PC-9 (cell line): ENCODE results near the gene PHAF1. TPM values are rescaled to one million over a fixed set of nuclear protein-coding genes. Genes with fewer than 3 reads are reported as not detected.

ENCODE experiments used
- BruUV-seq: library from RNA; stranded (reverse); fragments of 400-500 nt; replicated peaks from 2 replicates; lab custom pipeline; 2021; lab: Mats Ljungman, UMichigan
- CTCF ChIA-PET: fragments of 300-600 bp; sonication (Branson Sonifier 250); formaldehyde crosslinking; loops from one replicate; lab custom pipeline; 2022; ENCODE audit warnings: antibody characterized with exemption; lab: Charles Lee
- POLR2A ChIA-PET: fragments of 300-600 bp; sonication (Branson Sonifier 250); formaldehyde crosslinking; loops from one replicate; lab custom pipeline; 2022; ENCODE audit warnings: antibody characterized with exemption; ENCODE audit not compliant: unreplicated experiment; lab: Charles Lee
- DNase-seq, 2 experiments: peaks; one replicate each; pipeline versions ENCODE4 v3.0.0 to v3.0.0-alpha.2; 2015 to 2022; ENCODE audit warnings: mixed read lengths in 1 of 2
- H2AFZ ChIP-seq: fragments of 200-600 bp; sonication (generic); 2 replicates; pipeline ENCODE4 v1.8.1; 2017; ENCODE audit warnings: antibody characterized with exemption
- H3F3A ChIP-seq: fragments of 200-600 bp; sonication (generic); 2 replicates; pipeline ENCODE4 v1.8.1; 2017; ENCODE audit warnings: antibody characterized with exemption, mild to moderate bottlenecking, low read depth; ENCODE audit not compliant: insufficient read depth
- H3K27ac ChIP-seq: fragments of 200-600 bp; sonication (generic); 2 replicates; pipeline ENCODE4 v1.6.1; 2016; ENCODE audit warnings: mixed run types
- H3K27me3 ChIP-seq: fragments of 200-600 bp; sonication (generic); 2 replicates; pipeline ENCODE4 v1.6.1; 2016; ENCODE audit warnings: low read depth, mixed run types; ENCODE audit not compliant: insufficient read depth
- H3K36me3 ChIP-seq: fragments of 200-600 bp; sonication (generic); 2 replicates; pipeline ENCODE4 v1.6.1; 2016; ENCODE audit warnings: low read depth, mixed run types
- H3K4me1 ChIP-seq: fragments of 200-600 bp; sonication (generic); replicated peaks from 2 replicates; pipeline ENCODE4 v1.6.1; 2016; ENCODE audit warnings: mixed run types; ENCODE audit not compliant: insufficient read depth
- H3K4me2 ChIP-seq: fragments of 200-600 bp; sonication (generic); 2 replicates; pipeline ENCODE4 v1.6.1; 2017; ENCODE audit warnings: mixed run types
- H3K4me3 ChIP-seq: fragments of 200-600 bp; sonication (generic); 2 replicates; pipeline ENCODE4 v1.6.1; 2016; ENCODE audit warnings: mixed run types
- H3K79me2 ChIP-seq: fragments of 200-600 bp; sonication (generic); 2 replicates; pipeline ENCODE4 v1.6.1; 2017; ENCODE audit warnings: low read depth, mixed run types
- H3K9me2 ChIP-seq: fragments of 200-600 bp; sonication (generic); 2 replicates; pipeline ENCODE4 v1.8.1; 2017; ENCODE audit warnings: mild to moderate bottlenecking; ENCODE audit not compliant: insufficient read depth
- H3K9me3 ChIP-seq: fragments of 200-600 bp; sonication (generic); 2 replicates; pipeline ENCODE4 v1.8.1; 2016; ENCODE audit warnings: low read depth; ENCODE audit not compliant: insufficient read depth
- H4K20me1 ChIP-seq: fragments of 200-600 bp; sonication (generic); 2 replicates; pipeline ENCODE4 v1.8.1; 2017; ENCODE audit not compliant: insufficient read depth
- EZH2 ChIP-seq: fragments of 200-600 bp; sonication (generic); IDR thresholded peaks from 2 replicates; pipeline ENCODE4 v1.8.0; 2017; ENCODE audit warnings: antibody characterized with exemption, low read depth
- intact Hi-C: fragments of 100-400 bp; cut with micrococcal nuclease; formaldehyde crosslinking; loops from one replicate; pipeline ENCODE4 v1.10.0; 2022; ENCODE audit not compliant: unreplicated experiment
- total RNA-seq: library from RNA; stranded (reverse); gene quantifications from 2 replicates; pipeline ENCODE4 v1.2.3, GENCODE V29; 2021
- TF ChIP-seq, protein P1 (sequence below): fragments of 200-600 bp; sonication (generic); conservative IDR thresholded peaks from 2 replicates; pipeline ENCODE4 v1.6.1; 2017; ENCODE audit warnings: mixed run types, antibody characterized with exemption, mild to moderate bottlenecking, moderate library complexity

PHAF1 gene
- total RNA-seq, 1 experiment from 2014 or later: 19.5 TPM

DNA sequence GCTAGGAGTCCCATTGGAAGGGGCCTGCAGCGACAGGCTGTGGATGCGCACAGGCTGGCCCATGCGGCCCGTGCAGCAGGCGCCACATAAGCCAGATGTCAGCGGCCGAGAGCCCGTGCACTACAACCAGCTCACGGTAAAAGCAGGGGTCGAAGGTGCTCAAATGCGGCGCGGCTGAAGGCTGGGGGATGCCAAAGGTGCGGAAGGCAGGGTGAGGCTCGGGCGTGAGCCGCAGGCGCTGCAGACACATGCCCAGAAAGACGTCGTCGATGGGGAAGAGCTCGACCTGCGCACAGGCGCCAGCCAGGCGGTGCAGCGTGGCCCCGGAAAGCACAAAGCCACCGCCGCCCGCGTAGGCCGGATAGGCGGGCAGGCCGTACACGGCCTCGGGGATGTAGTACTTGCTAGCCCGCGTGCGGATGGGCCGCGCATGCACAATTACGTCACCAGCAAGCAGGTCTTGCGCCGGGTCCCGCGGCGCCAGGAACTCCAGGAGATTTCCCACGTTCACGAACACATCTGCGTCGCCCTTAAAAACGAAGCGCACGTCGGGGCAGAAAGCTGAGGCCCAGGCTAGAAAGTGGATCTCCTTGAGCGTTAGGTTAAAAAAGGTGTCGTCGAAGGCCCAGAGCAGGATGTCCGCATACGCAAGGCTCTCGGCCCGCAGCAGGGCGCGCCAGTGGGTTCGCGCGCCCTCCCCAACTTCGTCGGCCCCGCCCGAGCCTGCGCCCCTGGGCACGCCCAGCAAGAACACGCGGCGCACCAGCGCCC is 39.7 kb downstream of the PHAF1 start:
- POLR2A ChIA-PET: no interaction called here
- H3K27me3 ChIP-seq: no peaks in the 10 kb centered on the region
- H3K36me3 ChIP-seq: no peaks in the 10 kb centered on the region
- no peaks in the 10 kb centered on the region for H3K79me2 ChIP-seq
- no peaks in the 10 kb centered on the region for H3K9me3 ChIP-seq
- no peak for DNase-seq
- H3K4me1 ChIP-seq: no peaks in the 10 kb centered on the region
- intact Hi-C loops: loop anchor here (2.0 kb wide), 1 partner anchor 49 kb away; the partner anchor contains the start of gene ELMO3
- H3K9me2 ChIP-seq: no peaks in the 10 kb centered on the region
- H2AFZ ChIP-seq: no peak overlapping the region
- no peak overlapping the region for H3K4me2 ChIP-seq
- TF ChIP-seq, protein P1, sequence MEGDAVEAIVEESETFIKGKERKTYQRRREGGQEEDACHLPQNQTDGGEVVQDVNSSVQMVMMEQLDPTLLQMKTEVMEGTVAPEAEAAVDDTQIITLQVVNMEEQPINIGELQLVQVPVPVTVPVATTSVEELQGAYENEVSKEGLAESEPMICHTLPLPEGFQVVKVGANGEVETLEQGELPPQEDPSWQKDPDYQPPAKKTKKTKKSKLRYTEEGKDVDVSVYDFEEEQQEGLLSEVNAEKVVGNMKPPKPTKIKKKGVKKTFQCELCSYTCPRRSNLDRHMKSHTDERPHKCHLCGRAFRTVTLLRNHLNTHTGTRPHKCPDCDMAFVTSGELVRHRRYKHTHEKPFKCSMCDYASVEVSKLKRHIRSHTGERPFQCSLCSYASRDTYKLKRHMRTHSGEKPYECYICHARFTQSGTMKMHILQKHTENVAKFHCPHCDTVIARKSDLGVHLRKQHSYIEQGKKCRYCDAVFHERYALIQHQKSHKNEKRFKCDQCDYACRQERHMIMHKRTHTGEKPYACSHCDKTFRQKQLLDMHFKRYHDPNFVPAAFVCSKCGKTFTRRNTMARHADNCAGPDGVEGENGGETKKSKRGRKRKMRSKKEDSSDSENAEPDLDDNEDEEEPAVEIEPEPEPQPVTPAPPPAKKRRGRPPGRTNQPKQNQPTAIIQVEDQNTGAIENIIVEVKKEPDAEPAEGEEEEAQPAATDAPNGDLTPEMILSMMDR: no peak
- TF ChIP-seq EZH2: no peak
- no peak overlapping the region for H3K27ac ChIP-seq
- TSS peak; percentile 16 for BruUV-seq
- no peak overlapping the region for H3K4me3 ChIP-seq
- peaks cover 24% of the 10 kb centered on the region for H3F3A ChIP-seq
- H4K20me1 ChIP-seq: 0 out of 2 replicates have a peak, but pooled peaks cover 3% of the 10 kb centered on the region
- CTCF ChIA-PET: no interaction called here

DNA sequence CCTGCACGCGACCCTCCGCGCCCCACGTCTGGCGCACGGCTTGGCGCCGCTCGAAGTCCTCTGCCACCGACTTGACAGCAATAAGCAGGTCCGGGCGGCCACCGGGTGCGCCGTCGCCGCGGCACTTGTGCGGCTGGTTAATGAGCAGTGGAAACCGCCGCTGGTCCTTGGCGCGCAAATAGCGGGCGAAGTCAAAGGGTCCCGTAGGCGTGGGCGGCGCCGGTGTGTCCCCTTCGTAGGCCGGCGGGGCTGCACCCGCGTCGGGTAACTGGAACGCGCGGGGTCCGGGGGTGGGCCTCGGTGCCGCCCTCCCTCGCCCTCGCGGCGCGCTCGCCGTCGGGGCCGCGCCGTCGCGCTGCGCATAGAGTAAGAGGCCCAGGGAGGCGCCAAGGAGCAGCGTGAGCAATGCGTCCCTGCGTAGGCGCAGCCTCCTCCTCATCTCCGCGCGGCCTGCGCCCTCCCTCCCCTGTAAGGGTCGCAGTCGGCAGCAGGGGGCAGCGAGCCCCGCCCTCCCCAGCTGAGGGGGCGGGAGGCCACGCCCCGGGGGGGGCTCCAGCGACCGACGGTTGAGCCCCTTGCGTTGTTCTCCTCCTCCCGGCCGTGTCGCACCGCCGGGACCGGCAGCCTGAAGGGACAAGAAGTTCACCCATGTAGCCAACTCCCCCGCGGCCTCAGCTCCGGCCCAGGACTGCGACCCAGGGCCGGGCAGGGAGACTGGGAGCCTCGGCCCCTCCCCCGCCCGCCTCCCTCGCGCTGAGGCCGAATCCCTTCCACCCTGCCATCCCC is 40.5 kb downstream of the PHAF1 start:
- peak overlapping the region; percentile 57; the same call in 1 of the 2 replicates for H3K4me3 ChIP-seq
- BruUV-seq: no TSS peak
- CTCF ChIA-PET: no interaction called here
- peak overlapping the region; percentile 72 for H2AFZ ChIP-seq
- peaks cover 24% of the 10 kb centered on the region for H3F3A ChIP-seq
- peak overlapping the region; percentile 80 for H3K4me2 ChIP-seq
- 0 out of 2 replicates have a peak, but pooled peaks cover 3% of the 10 kb centered on the region for H4K20me1 ChIP-seq
- no peak overlapping the region for H3K27ac ChIP-seq
- no peaks in the 10 kb centered on the region for H3K9me2 ChIP-seq
- intact Hi-C loops: loop anchor here (2.0 kb wide), 1 partner anchor 49 kb away; the partner anchor contains the start of gene ELMO3
- H3K4me1 ChIP-seq: no peaks in the 10 kb centered on the region
- H3K36me3 ChIP-seq: no peaks in the 10 kb centered on the region
- DNase-seq: no peak
- no peaks in the 10 kb centered on the region for H3K79me2 ChIP-seq
- H3K9me3 ChIP-seq: no peaks in the 10 kb centered on the region
- TF ChIP-seq, protein P1: no peak
- TF ChIP-seq EZH2: no peak
- no peaks in the 10 kb centered on the region for H3K27me3 ChIP-seq
- POLR2A ChIA-PET: no interaction called here

DNA sequence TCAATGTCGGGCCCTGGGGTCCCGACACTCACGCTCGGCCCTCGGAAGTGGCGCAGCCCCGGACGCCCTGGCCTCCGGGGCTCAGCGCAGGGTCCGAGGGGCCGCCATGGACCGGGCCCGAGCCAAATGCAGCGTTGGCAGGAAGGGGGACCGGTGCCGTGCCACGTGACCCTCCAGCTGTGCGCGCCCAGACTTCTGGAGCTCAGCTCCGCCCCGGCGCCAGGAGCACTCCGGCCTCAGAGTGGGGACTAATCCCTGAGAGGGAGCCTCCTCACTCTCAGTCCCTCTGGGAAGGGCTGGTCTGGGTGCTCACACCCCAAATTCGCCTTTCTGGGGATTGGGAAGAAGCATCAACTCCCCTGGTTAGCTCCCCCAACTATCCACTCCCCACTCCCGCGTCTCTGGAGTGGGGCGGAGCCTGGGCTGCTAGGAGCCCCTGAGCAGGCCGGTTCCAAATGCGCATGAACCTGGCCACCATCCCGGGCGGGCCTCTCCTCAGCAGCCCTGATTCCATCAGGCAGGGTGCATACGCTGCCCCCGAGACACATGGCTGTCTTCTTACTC is 41.2 kb downstream of the PHAF1 start, which contains the start of gene B3GNT9:
Gene B3GNT9 (minus strand): TSS at position 166 of the 564 bp plus-strand sequence. CDS start 513 bp downstream, outside the sequence.
- no peaks in the 10 kb centered on the region for H3K4me1 ChIP-seq
- POLR2A ChIA-PET: interaction anchor here (0.7 kb wide), 1 partner anchor 1075 kb away, joined by 5 read pairs; no protein-coding TSS in a partner anchor
- peak in 1 of 2 experiments; percentile 55 for DNase-seq

More for the DNA sequence above, 41.2 kb downstream of the PHAF1 start, which contains the start of gene B3GNT9:
- Histone ChIP-seq H3K4me2 (peak within 1 kb of the TSS; percentile 80), H3K79me2 (no peaks in the 10 kb centered on the region), H2AFZ (peak within 1 kb of the TSS; percentile 72), H3K9me3 (no peaks in the 10 kb centered on the region), H3K4me3 (peak within 1 kb of the TSS; percentile 57; the same call in 1 of the 2 replicates), H3F3A (peaks cover 24% of the 10 kb centered on the region), H3K27ac (no peak within 1 kb of the TSS), H3K36me3 (no peaks in the 10 kb centered on the region), H3K9me2 (no peaks in the 10 kb centered on the region), H3K27me3 (no peaks in the 10 kb centered on the region), H4K20me1 (0 out of 2 replicates have a peak, but pooled peaks cover 3% of the 10 kb centered on the region)
- no TSS peak for BruUV-seq
- CTCF ChIA-PET: no interaction called here
- TF ChIP-seq EZH2: no peak
- TF ChIP-seq, protein P1: no peak
- intact Hi-C loops: loop anchor here (2.0 kb wide), 1 partner anchor 48 kb away; the partner anchor contains the start of gene ELMO3
